ENCODE data around the gene MRPS17.
"Not testable (repeated sequence)": the region's sequence is repeated elsewhere in the genome, so short reads cannot be mapped to it uniquely, and the experiment has no call there.

Gene MRPS17

DNA sequence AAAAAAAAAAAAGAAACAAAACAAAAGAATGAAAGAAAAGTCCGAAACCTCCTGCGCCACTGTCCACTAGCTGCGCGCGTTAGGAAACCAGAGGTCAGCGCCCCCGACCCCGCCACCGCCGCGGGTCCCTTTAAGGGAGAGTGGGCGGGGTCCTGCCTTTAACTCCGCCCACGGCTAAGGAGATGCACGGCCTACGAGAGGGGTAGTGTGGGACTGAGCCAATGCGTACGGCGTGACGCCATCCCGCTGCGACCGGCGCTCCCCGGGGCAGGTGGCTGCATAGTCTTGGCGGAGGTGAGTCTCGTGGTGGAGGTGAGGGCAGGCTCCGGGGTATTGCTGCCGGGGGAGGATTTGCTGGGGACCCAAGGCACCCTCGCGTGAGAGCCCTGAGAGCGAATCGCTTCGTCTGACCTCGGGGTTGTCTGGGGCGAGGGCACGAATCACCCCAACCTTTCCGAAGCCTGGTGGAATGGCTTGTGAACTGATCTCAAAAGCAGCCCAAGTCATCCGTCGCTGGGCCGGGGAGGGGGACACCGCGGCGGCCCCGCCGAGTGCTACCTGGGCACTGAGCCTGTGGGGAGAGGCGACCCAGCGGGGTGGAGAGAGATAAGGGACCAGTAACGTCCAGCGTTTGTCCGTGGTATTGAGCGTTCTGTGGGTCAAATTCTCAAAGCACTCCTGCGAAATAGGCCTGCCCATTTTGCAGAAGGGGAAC lies at the start of gene MRPS17:
MRPS17 (plus strand) TSS at position 241 of the 715 bp plus-strand sequence. CDS start 1,319 bp downstream, outside the sequence.
- peak; percentile 90 to 91 for DNase-seq

DNA sequence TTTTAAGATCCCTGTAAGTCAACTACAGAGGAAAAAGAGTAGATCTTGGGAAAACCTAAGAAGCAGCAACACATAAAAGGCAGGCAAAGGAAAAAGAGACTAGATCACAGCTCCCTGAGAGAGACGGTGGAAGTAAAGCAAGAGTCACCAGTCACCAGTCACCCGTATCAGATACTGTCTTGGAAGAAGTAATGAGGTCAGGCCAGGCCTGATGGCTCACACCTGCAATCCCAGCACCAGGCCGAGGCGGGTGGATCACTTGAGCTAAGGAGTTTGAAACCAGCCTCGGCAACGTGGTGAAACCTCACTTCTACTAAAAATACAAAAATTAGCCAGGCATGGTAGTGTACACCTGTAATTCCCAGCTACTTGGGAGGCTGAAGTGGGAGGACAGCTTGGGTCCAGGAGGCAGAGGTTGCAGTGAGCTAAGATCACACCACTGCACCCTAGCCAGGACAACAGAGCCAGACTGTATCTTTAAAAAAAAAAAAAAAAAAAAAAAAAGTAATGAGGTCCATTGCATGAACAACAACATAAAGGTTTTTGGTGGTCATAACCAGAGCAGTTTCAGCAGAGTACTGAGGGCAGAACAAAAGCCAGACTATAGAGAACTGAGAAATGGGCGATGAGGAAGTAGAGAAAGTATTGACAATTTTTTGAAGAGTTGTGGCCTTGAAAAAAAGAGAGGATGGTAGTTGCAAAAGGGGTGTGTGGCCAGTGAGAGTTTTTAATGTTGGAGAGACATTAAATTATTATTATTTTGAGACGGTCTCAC lies 47.5 kb upstream of the MRPS17 start:
- DNase-seq, result no peak

DNA sequence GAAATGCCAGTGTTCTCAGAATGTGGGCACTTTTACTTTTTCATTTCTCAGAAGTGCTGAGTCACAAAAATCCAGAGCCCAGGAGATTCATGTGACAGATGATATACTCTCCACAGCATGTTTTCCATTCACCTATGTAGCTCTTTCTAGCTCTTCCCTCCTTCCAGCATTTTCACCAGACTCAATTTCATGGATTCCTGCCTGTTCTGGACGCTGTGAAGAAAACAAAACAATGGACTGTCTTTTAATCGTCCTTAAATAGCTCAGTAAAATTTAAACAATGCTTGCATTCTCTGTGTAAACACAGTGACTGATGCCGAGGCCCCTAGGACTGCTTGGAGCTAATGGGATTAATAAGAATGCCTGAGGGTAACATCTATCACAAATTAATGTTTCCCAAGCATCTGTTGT lies 38.9 kb upstream of the MRPS17 start:
- no peak for DNase-seq

DNA sequence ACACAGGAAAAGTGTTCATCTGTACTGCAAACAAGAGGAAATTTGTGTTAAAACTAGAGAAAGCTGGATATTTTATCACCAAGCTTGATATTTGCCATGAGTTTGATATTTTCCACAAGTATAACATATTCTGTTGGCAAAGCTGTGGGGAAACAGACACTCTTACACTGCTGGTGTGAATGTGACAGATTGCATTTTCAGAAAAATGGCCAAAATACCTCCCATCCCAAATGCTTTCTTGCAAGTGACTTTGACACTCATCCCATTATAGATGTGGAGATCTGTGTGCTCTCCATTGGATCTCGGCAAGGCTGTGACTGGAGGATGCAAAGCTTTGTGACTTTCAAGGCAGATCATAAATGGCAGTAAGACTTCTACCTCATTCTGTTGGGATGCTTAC lies 33.9 kb upstream of the MRPS17 start:
- no peak for DNase-seq

DNA sequence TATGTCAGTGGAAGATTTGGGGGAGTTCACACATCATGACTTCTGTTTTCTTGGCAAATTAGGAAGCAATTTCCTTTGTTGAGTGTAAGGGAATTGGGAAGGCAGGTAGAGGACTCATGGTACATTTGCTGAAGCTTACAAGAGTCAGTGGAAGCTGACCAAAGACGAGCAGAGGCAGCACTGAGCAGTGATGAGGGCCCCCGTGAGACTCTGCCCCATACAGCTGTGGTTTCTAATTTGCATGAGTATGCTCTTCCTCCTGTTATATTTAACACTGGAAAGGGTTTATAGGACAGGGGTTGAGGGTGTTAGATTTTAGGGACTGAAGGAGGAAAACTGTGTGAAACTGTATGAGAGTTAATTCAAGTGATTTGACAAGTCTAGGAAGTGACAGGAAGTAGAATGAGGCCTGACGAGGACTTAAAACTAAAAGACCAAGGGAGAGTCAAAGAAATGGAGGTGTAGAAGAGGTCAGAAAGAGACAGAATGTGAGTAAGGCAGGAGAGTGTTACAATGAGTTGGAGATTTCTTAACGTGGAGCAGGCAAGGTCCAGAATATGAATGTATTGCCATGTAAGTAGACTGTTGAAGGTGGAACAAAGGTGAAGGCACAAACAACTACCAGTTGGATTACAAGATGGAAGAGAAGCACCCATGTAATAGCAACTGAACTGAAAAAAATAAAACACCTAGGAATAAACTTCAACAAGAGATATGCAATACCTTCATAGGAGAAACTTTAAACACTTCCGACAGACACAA lies 23.5 kb upstream of the MRPS17 start:
- no peak for DNase-seq

GRCh38 chr7:55931421-55932151 lies 20.1 kb upstream of the MRPS17 start:
- no peak for DNase-seq

DNA sequence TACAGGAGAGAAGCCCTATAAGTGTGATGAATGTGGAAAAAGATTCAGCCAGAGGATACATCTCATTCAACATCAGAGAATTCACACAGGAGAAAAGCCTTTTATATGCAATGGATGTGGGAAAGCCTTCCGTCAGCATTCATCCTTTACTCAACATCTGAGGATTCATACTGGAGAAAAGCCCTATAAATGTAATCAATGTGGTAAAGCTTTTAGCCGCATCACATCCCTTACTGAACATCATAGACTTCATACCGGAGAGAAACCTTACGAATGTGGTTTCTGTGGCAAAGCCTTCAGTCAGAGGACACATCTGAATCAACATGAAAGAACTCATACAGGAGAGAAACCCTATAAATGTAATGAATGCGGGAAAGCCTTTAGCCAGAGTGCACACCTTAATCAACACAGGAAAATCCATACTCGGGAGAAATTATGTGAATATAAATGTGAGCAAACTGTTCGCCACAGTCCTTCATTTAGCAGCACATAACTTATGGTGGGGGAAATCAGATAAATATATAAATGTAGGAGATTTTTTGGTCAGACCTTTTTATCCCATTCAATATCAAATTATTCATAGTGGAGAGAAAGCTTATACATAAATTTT lies 12.1 kb upstream of the MRPS17 start:
- no peak for DNase-seq

GRCh38 chr7:55946545-55946944 lies 5.1 kb upstream of the MRPS17 start:
- DNase-seq, result no peak

GRCh38 chr7:55952352-55952671 lies 635 bp downstream of the MRPS17 start:
- DNase-seq, result not testable (repeated sequence)

DNA sequence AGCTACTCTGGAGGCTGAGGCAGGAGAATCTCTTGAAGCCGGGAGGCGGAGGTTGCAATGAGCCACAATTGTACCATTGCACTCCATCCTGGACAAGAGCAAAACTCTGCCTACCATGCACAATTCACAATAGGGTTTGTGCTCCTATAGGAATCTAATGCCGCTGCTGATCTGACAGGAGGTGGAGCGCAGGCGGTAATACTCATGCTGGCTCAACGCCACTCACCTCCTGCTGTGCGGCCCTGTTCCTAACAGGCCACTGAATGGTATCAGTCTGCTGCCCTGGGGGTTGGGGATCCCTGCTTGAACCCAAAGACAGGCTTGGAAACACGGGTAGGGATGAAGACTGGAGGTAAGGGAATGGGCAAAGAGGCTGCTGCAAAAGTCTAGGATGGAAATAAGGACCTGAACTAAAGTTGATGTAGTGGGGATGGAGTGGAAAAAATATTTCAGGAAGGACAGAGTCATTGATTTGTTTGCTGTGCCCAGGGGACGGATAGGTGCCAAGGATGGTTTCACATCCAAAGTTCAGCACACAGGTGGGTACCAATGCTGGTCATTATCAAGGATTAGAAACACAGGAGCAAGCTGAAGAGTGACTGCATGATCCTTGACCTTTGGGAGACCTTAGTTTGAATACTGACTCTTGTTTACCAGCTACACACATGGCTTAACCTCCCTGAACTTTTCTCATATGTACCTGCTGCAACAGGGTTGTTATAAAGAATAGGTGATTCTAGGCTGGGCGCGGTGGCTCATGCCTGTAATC lies 2.2 kb downstream of the MRPS17 start:
- no peak for DNase-seq

GRCh38 chr7:55957190-55957589 lies 5.5 kb downstream of the MRPS17 start:
- DNase-seq, result no peak

DNA sequence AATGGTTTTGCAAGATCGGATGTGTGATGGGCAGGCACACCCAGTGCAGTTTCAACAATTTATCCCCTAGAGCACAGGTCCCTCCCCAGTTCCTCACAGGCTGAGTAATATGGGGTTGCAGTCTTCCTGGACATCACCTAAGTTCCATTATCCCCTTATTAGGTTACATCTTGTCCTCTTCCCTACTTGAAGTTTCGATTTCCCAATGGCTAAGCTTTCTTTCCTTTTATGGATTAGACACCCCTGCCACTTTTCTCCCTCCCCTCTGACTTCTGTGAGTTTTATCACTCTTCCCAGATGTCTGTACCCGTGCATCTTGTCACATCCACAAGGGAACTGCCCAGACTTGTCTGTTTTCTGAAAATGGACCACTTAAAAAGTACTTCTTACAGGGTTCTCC lies 10.3 kb downstream of the MRPS17 start:
- DNase-seq, result no peak

DNA sequence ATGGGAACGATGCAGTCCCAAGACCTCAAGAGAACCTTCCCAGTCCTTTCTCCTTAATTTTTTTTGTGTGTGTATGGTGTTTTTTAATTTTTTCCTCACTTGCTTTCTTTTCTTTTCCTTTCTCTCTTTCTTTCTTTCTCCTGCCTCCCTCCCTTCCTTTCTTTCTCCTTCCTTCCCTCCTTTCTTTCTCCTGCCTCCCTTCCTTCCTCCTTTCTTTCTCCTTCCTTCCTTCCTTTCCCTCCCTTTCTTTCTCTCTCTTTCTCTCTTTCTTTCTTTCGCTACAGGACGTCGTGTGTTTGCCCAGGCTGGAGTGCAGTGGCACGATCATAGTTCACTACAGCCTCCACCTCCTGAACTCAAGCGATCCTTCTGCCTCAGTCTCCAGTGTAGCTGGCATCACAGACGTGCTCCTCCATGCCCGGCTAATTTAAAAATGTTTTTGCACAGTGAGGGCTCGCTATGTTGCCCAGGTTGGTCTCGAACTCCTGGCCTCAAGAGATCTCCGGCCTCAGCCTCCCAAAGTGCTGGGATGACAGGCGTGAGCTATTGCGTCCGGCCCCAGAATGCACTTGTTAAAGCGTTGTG lies 12.0 kb downstream of the MRPS17 start:
- no peak for DNase-seq

- peak; percentile 29 to 30 for DNase-seq
These were observed 12.8 kb downstream of the MRPS17 start, which contains the start of gene NIPSNAP2 for GRCh38 chr7:55964261-55965099. Gene NIPSNAP2, plus strand, starts transcription at chr7:55964585. Its CDS starts 25 bp downstream, at chr7:55964610.

DNA sequence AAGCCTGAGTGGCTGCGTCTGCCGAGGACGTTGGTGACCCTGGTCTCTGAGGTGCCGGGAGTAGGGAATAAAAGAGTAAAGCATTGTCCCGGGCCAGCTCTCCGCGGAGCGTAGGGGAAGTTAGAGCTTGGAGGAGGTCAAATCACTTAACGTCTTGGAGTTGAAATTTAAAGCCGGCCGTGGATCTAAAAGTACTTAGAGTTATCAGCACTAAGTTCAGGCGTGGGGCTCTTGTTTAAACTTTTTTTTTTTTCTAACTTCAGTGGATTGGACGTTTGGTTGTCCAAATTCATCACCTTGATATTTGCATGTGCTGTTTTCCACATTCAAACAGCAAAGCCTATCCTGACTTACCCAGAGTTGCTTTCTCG lies 13.4 kb downstream of the MRPS17 start:
- DNase-seq, result no peak

DNA sequence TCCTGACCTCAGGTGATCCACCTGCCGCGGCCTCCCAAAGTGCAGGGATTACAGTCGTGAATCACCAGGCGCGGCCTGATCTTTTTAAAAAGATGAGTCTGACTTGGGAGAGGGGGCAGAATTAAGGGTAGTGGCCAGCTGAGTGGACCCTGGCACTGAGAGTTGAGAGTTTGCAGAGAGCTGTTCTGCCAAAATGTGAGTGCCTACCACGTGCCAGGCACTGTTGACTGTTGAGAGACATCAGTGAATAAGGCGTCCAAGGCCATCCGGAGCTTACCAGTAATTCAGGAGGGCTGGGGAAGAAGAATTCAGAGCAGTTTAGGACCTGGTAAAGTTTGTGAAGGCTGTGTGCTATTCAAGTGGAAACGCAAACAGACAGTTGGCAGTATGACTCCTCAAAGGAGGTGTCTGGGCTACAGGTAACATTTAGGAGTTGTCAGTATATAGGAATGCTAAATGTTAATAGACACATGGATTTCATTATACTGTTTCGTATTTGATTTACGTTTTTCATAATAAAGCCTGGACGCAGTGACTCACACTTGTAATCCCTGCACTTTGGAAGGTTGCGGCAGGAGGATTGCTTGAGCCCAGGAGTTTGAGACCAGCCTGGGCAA lies 14.2 kb downstream of the MRPS17 start:
- no peak for DNase-seq

DNA sequence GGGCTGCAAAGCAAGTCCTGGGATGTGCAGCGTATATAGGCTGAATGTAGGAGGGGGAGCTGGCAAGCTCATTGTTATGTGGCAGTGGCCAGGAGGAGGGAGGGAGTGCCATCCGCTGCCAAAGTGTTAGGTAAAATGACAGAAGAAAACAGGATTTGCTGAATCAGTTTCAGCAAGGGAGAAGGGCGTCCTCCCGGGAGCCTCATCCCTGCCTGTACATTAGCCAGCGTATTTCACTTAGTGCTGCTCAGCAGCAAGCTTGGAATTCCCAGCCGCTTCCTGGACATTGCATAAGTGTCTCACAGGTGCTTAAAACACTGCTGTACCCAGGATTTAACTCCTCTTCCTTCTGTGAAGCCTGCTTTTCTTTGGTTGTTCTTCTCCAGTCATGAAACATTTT lies 15.2 kb downstream of the MRPS17 start:
- DNase-seq, result no peak

GRCh38 chr7:55969391-55969790 lies 17.7 kb downstream of the MRPS17 start:
- no peak for DNase-seq

- no peak for DNase-seq
These were observed 18.9 kb downstream of the MRPS17 start for GRCh38 chr7:55970561-55970960.

DNA sequence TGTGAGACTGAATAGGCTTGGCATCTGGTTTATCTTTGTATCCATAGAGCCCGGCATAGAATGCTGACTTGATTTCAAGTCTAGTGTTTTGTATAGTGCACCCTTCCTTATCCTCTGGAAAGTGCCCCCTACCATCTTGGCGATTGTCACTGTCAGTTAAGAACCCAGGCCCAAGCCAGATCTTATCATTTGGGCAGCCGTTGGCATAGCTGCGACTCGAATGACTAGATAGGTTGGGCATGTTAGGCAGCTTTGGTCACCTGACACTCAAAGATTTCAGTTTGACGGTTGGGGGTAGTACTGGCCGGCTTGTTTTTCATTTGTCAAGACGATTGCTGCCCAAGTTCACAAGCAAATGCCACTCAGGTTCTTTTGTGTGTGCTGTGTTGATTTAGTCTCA lies 19.3 kb downstream of the MRPS17 start:
- no peak for DNase-seq

All from activated CD4-positive, alpha-beta T cell treated with anti-CD3 and anti-CD28 coated beads, Interleukin-2, amount 50 U/mL, for 4 hours (primary cell).